C4-2B (cell line): ENCODE data around the gene TBX19.

Source experiments
- ZFX ChIP-seq: fragments of 450-650 bp; IDR thresholded peaks from 2 replicates; pipeline ENCODE4 v1.6.1; 2017
- TF ChIP-seq, protein P1 (sequence below): fragments of 450-650 bp; conservative IDR thresholded peaks from 2 replicates; pipeline ENCODE4 v1.5.1; 2017; ENCODE audit warnings: mild to moderate bottlenecking

DNA sequence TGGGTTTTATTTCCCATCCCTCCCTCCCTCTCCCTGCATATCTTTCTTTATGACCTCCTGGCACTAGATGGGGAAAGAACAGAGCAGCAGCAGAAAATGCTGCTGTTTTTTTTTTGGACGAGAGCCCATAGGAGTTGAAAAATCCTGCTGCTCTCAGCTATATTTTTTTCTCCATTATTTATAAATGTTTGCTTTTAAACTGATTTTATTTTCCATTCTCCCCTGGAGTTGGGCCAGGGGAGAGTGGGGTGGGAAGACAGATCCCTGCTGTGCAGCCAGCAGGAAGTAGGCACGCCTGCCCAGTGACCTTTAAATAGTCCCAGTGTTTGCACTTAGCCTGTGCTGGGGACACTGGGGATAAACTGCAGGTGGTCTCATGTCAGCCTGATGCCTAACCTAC is 37.5 kb upstream of the TBX19 start:
- TF ChIP-seq, protein P1, sequence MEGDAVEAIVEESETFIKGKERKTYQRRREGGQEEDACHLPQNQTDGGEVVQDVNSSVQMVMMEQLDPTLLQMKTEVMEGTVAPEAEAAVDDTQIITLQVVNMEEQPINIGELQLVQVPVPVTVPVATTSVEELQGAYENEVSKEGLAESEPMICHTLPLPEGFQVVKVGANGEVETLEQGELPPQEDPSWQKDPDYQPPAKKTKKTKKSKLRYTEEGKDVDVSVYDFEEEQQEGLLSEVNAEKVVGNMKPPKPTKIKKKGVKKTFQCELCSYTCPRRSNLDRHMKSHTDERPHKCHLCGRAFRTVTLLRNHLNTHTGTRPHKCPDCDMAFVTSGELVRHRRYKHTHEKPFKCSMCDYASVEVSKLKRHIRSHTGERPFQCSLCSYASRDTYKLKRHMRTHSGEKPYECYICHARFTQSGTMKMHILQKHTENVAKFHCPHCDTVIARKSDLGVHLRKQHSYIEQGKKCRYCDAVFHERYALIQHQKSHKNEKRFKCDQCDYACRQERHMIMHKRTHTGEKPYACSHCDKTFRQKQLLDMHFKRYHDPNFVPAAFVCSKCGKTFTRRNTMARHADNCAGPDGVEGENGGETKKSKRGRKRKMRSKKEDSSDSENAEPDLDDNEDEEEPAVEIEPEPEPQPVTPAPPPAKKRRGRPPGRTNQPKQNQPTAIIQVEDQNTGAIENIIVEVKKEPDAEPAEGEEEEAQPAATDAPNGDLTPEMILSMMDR: no peak
- TF ChIP-seq ZFX: no peak
